Calu3 (cell line): Measurements from ENCODE around the gene TBXAS1. TPM values are rescaled to one million over a fixed set of nuclear protein-coding genes. Genes with fewer than 3 reads are reported as not detected.

ENCODE experiments used
- BruUV-seq: library from RNA; stranded (reverse); fragments of 400-500 nt; replicated peaks from 2 replicates; lab custom pipeline; 2021; lab: Mats Ljungman, UMichigan
- CTCF ChIA-PET: fragments of 300-600 bp; sonication (Branson Sonifier 250); formaldehyde crosslinking; loops from one replicate; lab custom pipeline; 2022; ENCODE audit warnings: antibody characterized with exemption; lab: Charles Lee
- DNase-seq: peaks from one replicate; pipeline ENCODE4 v3.0.0; 2022
- H3K27ac Mint-ChIP-seq: one replicate; pipeline ENCODE4 v1.8.0; 2022; ENCODE audit warnings: mixed read lengths; ENCODE audit not compliant: unreplicated experiment
- H3K27me3 Mint-ChIP-seq: one replicate; pipeline ENCODE4 v1.8.0; 2022; ENCODE audit warnings: mixed read lengths; ENCODE audit not compliant: unreplicated experiment
- H3K36me3 Mint-ChIP-seq: one replicate; pipeline ENCODE4 v1.8.0; 2022; ENCODE audit warnings: mild to moderate bottlenecking, moderate library complexity, mixed read lengths; ENCODE audit not compliant: insufficient read depth, unreplicated experiment
- H3K4me1 Mint-ChIP-seq: one replicate; pipeline ENCODE4 v1.8.0; 2022; ENCODE audit warnings: mild to moderate bottlenecking, low read depth, mixed read lengths; ENCODE audit not compliant: unreplicated experiment
- H3K4me3 Mint-ChIP-seq: one replicate; pipeline ENCODE4 v1.8.0; 2022; ENCODE audit warnings: mild to moderate bottlenecking, low read depth, moderate library complexity, mixed read lengths; ENCODE audit not compliant: unreplicated experiment
- H3K9me3 Mint-ChIP-seq: one replicate; pipeline ENCODE4 v1.8.0; 2022; ENCODE audit warnings: low read depth, mixed read lengths; ENCODE audit not compliant: unreplicated experiment
- CTCF ChIP-seq: fragments of 200-600 bp; IDR thresholded peaks from one replicate; pipeline ENCODE4 v1.8.0; 2022; ENCODE audit warnings: antibody characterized with exemption; ENCODE audit not compliant: unreplicated experiment
- intact Hi-C: fragments of 100-400 bp; cut with micrococcal nuclease; formaldehyde crosslinking; loops from one replicate; pipeline ENCODE4 v1.10.0; 2022; ENCODE audit not compliant: unreplicated experiment
- total RNA-seq: library from RNA; stranded (reverse); gene quantifications from 2 replicates; pipeline ENCODE4 v1.2.3, GENCODE V29; 2022

TBXAS1 gene
- total RNA-seq, 1 experiment from 2014 or later = 33.0 TPM

GRCh38 chr7:140060788-140061606 is 231.9 kb downstream of the TBXAS1 start:
- TSS peak; percentile 15 for BruUV-seq
- no peak for DNase-seq
- Mint-ChIP-seq H3K4me3 (peak overlapping the region; percentile 55), H3K27ac (peak overlapping the region; percentile 55), H3K4me1 (peaks cover 37% of the 10 kb centered on the region), H3K36me3 (peaks cover 33% of the 10 kb centered on the region), H3K27me3 (no peaks in the 10 kb centered on the region), H3K9me3 (no peaks in the 10 kb centered on the region)
- intact Hi-C loops = loop anchor here (5.0 kb wide), 1 partner anchor 171 kb away; no protein-coding TSS in a partner anchor
- no peak for TF ChIP-seq CTCF
- CTCF ChIA-PET = no interaction called here

- Mint-ChIP-seq H3K4me1 (peaks cover 37% of the 10 kb centered on the region), H3K9me3 (peaks cover 5% of the 10 kb centered on the region), H3K4me3 (peak overlapping the region; percentile 55), H3K27ac (peak overlapping the region; percentile 55), H3K27me3 (no peaks in the 10 kb centered on the region), H3K36me3 (peaks cover 32% of the 10 kb centered on the region)
- no peak for DNase-seq
- intact Hi-C loops = loop anchor here (5.0 kb wide), 1 partner anchor 171 kb away; no protein-coding TSS in a partner anchor
- no peak for TF ChIP-seq CTCF
- BruUV-seq = no TSS peak
- CTCF ChIA-PET = no interaction called here
These were observed 232.5 kb downstream of the TBXAS1 start for GRCh38 chr7:140061607-140061930.

GRCh38 chr7:140062118-140062527 is 233.1 kb downstream of the TBXAS1 start:
- Mint-ChIP-seq H3K4me1 (peaks cover 37% of the 10 kb centered on the region), H3K4me3 (peak overlapping the region; percentile 55), H3K27me3 (no peaks in the 10 kb centered on the region), H3K27ac (peak overlapping the region; percentile 55), H3K36me3 (peaks cover 28% of the 10 kb centered on the region), H3K9me3 (peaks cover 11% of the 10 kb centered on the region)
- no peak for TF ChIP-seq CTCF
- DNase-seq = no peak
- CTCF ChIA-PET = no interaction called here
- no TSS peak for BruUV-seq
- intact Hi-C loops = loop anchor here (5.0 kb wide), 1 partner anchor 170 kb away; no protein-coding TSS in a partner anchor

- Mint-ChIP-seq H3K9me3 (peaks cover 14% of the 10 kb centered on the region), H3K27ac (peak within 1 kb of the TSS; percentile 55)
These were observed 233.7 kb downstream of the TBXAS1 start, which contains the start of gene PARP12 for GRCh38 chr7:140062528-140063299. Gene PARP12 (minus strand): TSS chr7:140062951. CDS start chr7:140062847, 104 bp downstream.

More at GRCh38 chr7:140062528-140063299, 233.7 kb downstream of the TBXAS1 start, which contains the start of gene PARP12:
- TF ChIP-seq CTCF = no peak
- CTCF ChIA-PET = no interaction called here
- intact Hi-C loops = loop anchor here (5.0 kb wide), 1 partner anchor 170 kb away; no protein-coding TSS in a partner anchor
- Mint-ChIP-seq H3K4me3 (peak within 1 kb of the TSS; percentile 55), H3K4me1 (peaks cover 37% of the 10 kb centered on the region), H3K27me3 (no peaks in the 10 kb centered on the region), H3K36me3 (peaks cover 28% of the 10 kb centered on the region)
- no TSS peak for BruUV-seq
- DNase-seq = peak; percentile 92
